Panc1 (cell line): ENCODE data around the gene WDR1. TPM values are rescaled to one million over a fixed set of nuclear protein-coding genes. Genes with fewer than 3 reads are reported as not detected.

Experiments used
- ATAC-seq: fragments of 200-7000 bp; cut with Tn5 transposase; 2 replicates; pipeline ENCODE4 v1.9.1; 2020; ENCODE audit warnings: mild to moderate bottlenecking, moderate library complexity
- BruUV-seq: library from RNA; stranded (reverse); fragments of 400-500 nt; replicated peaks from 2 replicates; lab custom pipeline; 2021; lab: Mats Ljungman, UMichigan
- CTCF ChIA-PET: fragments of 300-600 bp; sonication (Branson Sonifier 250); formaldehyde crosslinking; loops from one replicate; lab custom pipeline; 2022; ENCODE audit warnings: antibody characterized with exemption; lab: Charles Lee
- POLR2A ChIA-PET: fragments of 300-600 bp; sonication (Branson Sonifier 250); formaldehyde crosslinking; loops from one replicate; lab custom pipeline; 2022; ENCODE audit warnings: antibody characterized with exemption; lab: Charles Lee
- DNase-seq: peaks from one replicate; pipeline ENCODE4 v3.0.0-alpha.2; 2010; ENCODE audit warnings: low read depth, low spot score
- H3K27ac ChIP-seq: 2 replicates; pipeline ENCODE4 v1.5.1; 2011; ENCODE audit warnings: mild to moderate bottlenecking, low read length, inconsistent platforms
- H3K27me3 ChIP-seq: fragments of 200-500 bp; sonication (Bioruptor generic); 2 replicates; pipeline ENCODE4 v1.6.0; 2014; ENCODE audit warnings: low read length, inconsistent platforms; ENCODE audit not compliant: control insufficient read depth, insufficient read depth
- H3K36me3 ChIP-seq: fragments of 200-500 bp; sonication (Bioruptor generic); 2 replicates; pipeline ENCODE4 v1.5.1; 2014; ENCODE audit warnings: inconsistent platforms, mild to moderate bottlenecking, low read length, moderate library complexity; ENCODE audit not compliant: control insufficient read depth, insufficient read depth
- H3K4me1 ChIP-seq: 2 replicates; pipeline ENCODE4 v1.5.1; 2011; ENCODE audit warnings: inconsistent platforms, mild to moderate bottlenecking, low read length, moderate library complexity; ENCODE audit not compliant: control insufficient read depth, insufficient read depth
- H3K4me3 ChIP-seq, 2 experiments: 2 replicates each; pipeline ENCODE4 v1.5.1; 2011 to 2012; ENCODE audit warnings: low read depth in 2 of 2, low read length in 2 of 2, mild to moderate bottlenecking in 2 of 2, inconsistent platforms in 1 of 2, moderate library complexity in 1 of 2
- H3K9me3 ChIP-seq: fragments of 200-500 bp; sonication (Bioruptor generic); 2 replicates; pipeline ENCODE4 v1.5.1; 2014; ENCODE audit warnings: low read depth, mild to moderate bottlenecking, inconsistent platforms, low read length, moderate library complexity; ENCODE audit not compliant: control insufficient read depth, insufficient read depth
- CTCF ChIP-seq: fragments of 450-650 bp; IDR thresholded peaks from 2 replicates; pipeline ENCODE4 v1.5.1; 2017; ENCODE audit warnings: mild to moderate bottlenecking
- POLR2AphosphoS5 ChIP-seq: IDR thresholded peaks from 2 replicates; pipeline ENCODE4 v1.6.1; 2012; ENCODE audit warnings: mild to moderate bottlenecking, low read depth, low read length, moderate library complexity
- REST ChIP-seq, 2 experiments: IDR thresholded peaks; 2 replicates each; pipeline ENCODE4 v1.6.1; 2011 to 2012; ENCODE audit warnings: low read depth in 2 of 2, control low read depth in 1 of 2, low read length in 1 of 2, mild to moderate bottlenecking in 1 of 2, moderate library complexity in 1 of 2; ENCODE audit not compliant: insufficient read depth in 1 of 2
- SIN3A ChIP-seq: IDR thresholded peaks from 2 replicates; pipeline ENCODE4 v1.6.1; 2012; ENCODE audit warnings: low read depth, mild to moderate bottlenecking, low read length, moderate library complexity, borderline replicate concordance; ENCODE audit not compliant: insufficient read depth
- TCF7L2 ChIP-seq: IDR thresholded peaks from 2 replicates; pipeline ENCODE4 v1.6.1; 2011; ENCODE audit warnings: mild to moderate bottlenecking, low read depth, low read length, inconsistent platforms
- in situ Hi-C: cut with HindIII; loops from 2 replicates; pipeline ENCODE4 v1.10.0; 2016; ENCODE audit warnings: low sequenced_read_pairs, low pct_unique_long_range_greater_than_20kb
- intact Hi-C: fragments of 100-400 bp; cut with micrococcal nuclease; formaldehyde crosslinking; loops from one replicate; pipeline ENCODE4 v1.10.0; 2022; ENCODE audit not compliant: unreplicated experiment
- total RNA-seq: library from RNA; stranded (reverse); gene quantifications from one replicate; pipeline ENCODE4 v1.2.1, GENCODE V29; 2021; ENCODE audit not compliant: unreplicated experiment

The WDR1 gene
- total RNA-seq, 1 experiment from 2014 or later = 260 TPM

DNA sequence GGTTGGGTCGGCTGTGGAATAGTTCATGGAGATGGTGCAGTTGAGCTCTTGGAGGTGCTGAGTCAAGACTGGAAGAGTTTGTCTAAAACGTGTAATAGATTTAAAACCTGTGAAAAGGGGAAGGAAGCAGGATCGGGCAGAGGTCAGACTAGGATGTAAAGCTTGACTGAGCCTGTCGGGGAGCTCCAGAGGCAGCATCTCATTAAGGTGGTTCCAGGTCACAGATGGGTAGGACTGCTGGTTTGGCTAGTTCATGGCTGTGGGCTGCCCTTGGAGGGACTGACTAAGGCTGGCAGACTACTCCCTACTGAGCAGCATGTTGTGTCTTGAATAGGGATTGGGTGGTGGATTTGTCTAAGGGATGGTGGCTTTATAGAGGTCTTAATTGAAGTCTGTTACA is 28.4 kb upstream of the WDR1 start:
- no TSS peak for BruUV-seq
- TF ChIP-seq CTCF (no peak), POLR2AphosphoS5 (no peak), TCF7L2 (no peak), SIN3A (no peak), REST (IDR thresholded peaks at IDR 0.05; ENCODE audit: insufficient read depth in 1 of 2, low read depth in 2 of 2, low read length in 1 of 2) (no peak)
- H3K27me3 ChIP-seq = no peaks in the 10 kb centered on the region; the same call in 1 of the 2 replicates
- intact Hi-C loops (no loop called here), in situ Hi-C loops (no loop called here)
- DNase-seq (no peak), ATAC-seq (no peak)
- POLR2A ChIA-PET = no interaction called here
- H3K27ac ChIP-seq = no peak overlapping the region
- H3K9me3 ChIP-seq = no peaks in the 10 kb centered on the region
- H3K4me1 ChIP-seq = no peaks in the 10 kb centered on the region
- no peak overlapping the region for H3K4me3 ChIP-seq
- no peaks in the 10 kb centered on the region for H3K36me3 ChIP-seq
- CTCF ChIA-PET = no interaction called here

- intact Hi-C loops = no loop called here
- ChIA-PET POLR2A (no interaction called here), CTCF (no interaction called here)
- H3K27me3 ChIP-seq = no peaks in the 10 kb centered on the region; the same call in 1 of the 2 replicates
- no peaks in the 10 kb centered on the region for H3K36me3 ChIP-seq
- H3K9me3 ChIP-seq = no peaks in the 10 kb centered on the region
- ATAC-seq (no peak), DNase-seq (no peak)
- H3K4me1 ChIP-seq = no peaks in the 10 kb centered on the region
- in situ Hi-C loops = no loop called here
- BruUV-seq = no TSS peak
- H3K27ac ChIP-seq = no peak overlapping the region
- H3K4me3 ChIP-seq = no peak overlapping the region
- TF ChIP-seq POLR2AphosphoS5 = no peak
- no peak for TF ChIP-seq TCF7L2
- no peak for TF ChIP-seq SIN3A
- no peak for TF ChIP-seq CTCF
- TF ChIP-seq REST (IDR thresholded peaks at IDR 0.05; ENCODE audit: insufficient read depth in 1 of 2, low read depth in 2 of 2, low read length in 1 of 2) = no peak
Measured at GRCh38 chr4:10144479-10144878, 27.9 kb upstream of the WDR1 start.
